Nephron (organoid): ENCODE data around the gene PRPF19.

ENCODE experiments used
- H3K27ac Mint-ChIP-seq, 3 experiments: 2 replicates each; pipeline ENCODE4 v1.8.0; 2020; ENCODE audit warnings: mixed read lengths in 3 of 3, mild to moderate bottlenecking in 2 of 3, moderate library complexity in 1 of 3
- H3K27me3 Mint-ChIP-seq: 2 replicates; pipeline ENCODE4 v1.8.0; 2021; ENCODE audit warnings: low read depth, mild to moderate bottlenecking, moderate library complexity, mixed read lengths
- H3K36me3 Mint-ChIP-seq: 2 replicates; pipeline ENCODE4 v1.8.0; 2020; ENCODE audit warnings: low read depth, mixed read lengths
- H3K4me1 Mint-ChIP-seq: 2 replicates; pipeline ENCODE4 v1.8.0; 2020; ENCODE audit warnings: mixed read lengths
- H3K4me3 Mint-ChIP-seq, 3 experiments: 2 replicates each; pipeline ENCODE4 v1.8.0; 2020; ENCODE audit warnings: mild to moderate bottlenecking in 3 of 3, mixed read lengths in 3 of 3, moderate library complexity in 2 of 3
- H3K9me3 Mint-ChIP-seq: 2 replicates; pipeline ENCODE4 v1.8.0; 2020; ENCODE audit warnings: mixed read lengths
- TF ChIP-seq, protein P1 (sequence below), 3 experiments: fragments of 200-600 bp; sonication (generic); IDR thresholded peaks; one replicate each; pipeline ENCODE4 v1.5.0; 2021; ENCODE audit warnings: antibody characterized with exemption in 3 of 3; ENCODE audit not compliant: unreplicated experiment in 3 of 3

PRPF19 gene

GRCh38 chr11:60933416-60934123 is 27.2 kb upstream of the PRPF19 start:
- no peaks in the 10 kb centered on the region for H3K4me1 Mint-ChIP-seq
- no peaks in the 10 kb centered on the region for H3K9me3 Mint-ChIP-seq
- no peak overlapping the region for H3K4me3 Mint-ChIP-seq
- H3K36me3 Mint-ChIP-seq = peaks cover 40% of the 10 kb centered on the region
- no peaks in the 10 kb centered on the region for H3K27me3 Mint-ChIP-seq
- H3K27ac Mint-ChIP-seq = no peak overlapping the region
- TF ChIP-seq, protein P1, sequence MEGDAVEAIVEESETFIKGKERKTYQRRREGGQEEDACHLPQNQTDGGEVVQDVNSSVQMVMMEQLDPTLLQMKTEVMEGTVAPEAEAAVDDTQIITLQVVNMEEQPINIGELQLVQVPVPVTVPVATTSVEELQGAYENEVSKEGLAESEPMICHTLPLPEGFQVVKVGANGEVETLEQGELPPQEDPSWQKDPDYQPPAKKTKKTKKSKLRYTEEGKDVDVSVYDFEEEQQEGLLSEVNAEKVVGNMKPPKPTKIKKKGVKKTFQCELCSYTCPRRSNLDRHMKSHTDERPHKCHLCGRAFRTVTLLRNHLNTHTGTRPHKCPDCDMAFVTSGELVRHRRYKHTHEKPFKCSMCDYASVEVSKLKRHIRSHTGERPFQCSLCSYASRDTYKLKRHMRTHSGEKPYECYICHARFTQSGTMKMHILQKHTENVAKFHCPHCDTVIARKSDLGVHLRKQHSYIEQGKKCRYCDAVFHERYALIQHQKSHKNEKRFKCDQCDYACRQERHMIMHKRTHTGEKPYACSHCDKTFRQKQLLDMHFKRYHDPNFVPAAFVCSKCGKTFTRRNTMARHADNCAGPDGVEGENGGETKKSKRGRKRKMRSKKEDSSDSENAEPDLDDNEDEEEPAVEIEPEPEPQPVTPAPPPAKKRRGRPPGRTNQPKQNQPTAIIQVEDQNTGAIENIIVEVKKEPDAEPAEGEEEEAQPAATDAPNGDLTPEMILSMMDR (IDR thresholded peaks at IDR 0.05; ENCODE audit: unreplicated experiment in 3 of 3) = no peak

- no peaks in the 10 kb centered on the region for H3K27me3 Mint-ChIP-seq
- H3K9me3 Mint-ChIP-seq = no peaks in the 10 kb centered on the region
- no peak overlapping the region for H3K4me3 Mint-ChIP-seq
- H3K36me3 Mint-ChIP-seq = peaks cover 44% of the 10 kb centered on the region
- no peaks in the 10 kb centered on the region for H3K4me1 Mint-ChIP-seq
- no peak overlapping the region for H3K27ac Mint-ChIP-seq
- TF ChIP-seq, protein P1 (IDR thresholded peaks at IDR 0.05; ENCODE audit: unreplicated experiment in 3 of 3) = no peak
Observed at GRCh38 chr11:60932605-60933356, 26.4 kb upstream of the PRPF19 start.

- Mint-ChIP-seq H3K4me1 (no peaks in the 10 kb centered on the region), H3K36me3 (peaks cover 46% of the 10 kb centered on the region), H3K27ac (no peak overlapping the region), H3K9me3 (no peaks in the 10 kb centered on the region), H3K4me3 (no peak overlapping the region), H3K27me3 (no peaks in the 10 kb centered on the region)
- TF ChIP-seq, protein P1 (IDR thresholded peaks at IDR 0.05; ENCODE audit: unreplicated experiment in 3 of 3) = no peak
Observed at GRCh38 chr11:60931917-60932316, 25.5 kb upstream of the PRPF19 start.

GRCh38 chr11:60930394-60930793 is 24.0 kb upstream of the PRPF19 start:
- Mint-ChIP-seq H3K4me3 (no peak overlapping the region), H3K9me3 (no peaks in the 10 kb centered on the region), H3K36me3 (peaks cover 53% of the 10 kb centered on the region), H3K27me3 (peaks cover 8% of the 10 kb centered on the region), H3K27ac (no peak overlapping the region), H3K4me1 (peaks cover 12% of the 10 kb centered on the region)
- TF ChIP-seq, protein P1 (IDR thresholded peaks at IDR 0.05; ENCODE audit: unreplicated experiment in 3 of 3) = no peak

- Mint-ChIP-seq H3K9me3 (no peaks in the 10 kb centered on the region), H3K4me3 (no peak overlapping the region), H3K27me3 (peaks cover 8% of the 10 kb centered on the region), H3K27ac (no peak overlapping the region), H3K4me1 (peaks cover 16% of the 10 kb centered on the region), H3K36me3 (peaks cover 51% of the 10 kb centered on the region)
- TF ChIP-seq, protein P1 (IDR thresholded peaks at IDR 0.05; ENCODE audit: unreplicated experiment in 3 of 3) = no peak
Observed at GRCh38 chr11:60929764-60930163, 23.4 kb upstream of the PRPF19 start.
